CD4-positive, alpha-beta T cell (primary cell): ENCODE results near the gene ALOX5AP. TPM values are rescaled to one million over a fixed set of nuclear protein-coding genes. Genes with fewer than 3 reads are reported as not detected.

Experiments
- ATAC-seq: fragments of 200-7000 bp; cut with Tn5 transposase; one replicate; pipeline ENCODE4 v1.10.0; 2022; ENCODE audit warnings: mild to moderate bottlenecking; ENCODE audit not compliant: poor library complexity
- CTCF ChIA-PET: fragments of 350-600 bp; sonication (Branson Sonifier 250); formaldehyde crosslinking; loops from one replicate; lab custom pipeline; 2021; ENCODE audit warnings: antibody characterized with exemption, inconsistent platforms; lab: Charles Lee
- POLR2A ChIA-PET: fragments of 350-600 bp; sonication (Branson Sonifier 250); formaldehyde crosslinking; loops from one replicate; lab custom pipeline; 2021; ENCODE audit warnings: antibody characterized with exemption, inconsistent platforms; lab: Charles Lee
- DNase-seq, 14 experiments: peaks; one replicate each; pipeline ENCODE4 v3.0.0-alpha.2; 2013 to 2020; ENCODE audit warnings: mixed read lengths in 2 of 14
- H3K27ac ChIP-seq, 2 donors: one replicate each; pipeline versions ENCODE4 v1.5.1 to v1.7.0; 2013; ENCODE audit warnings: low read length in 2 of 2, low read depth in 1 of 2, mild to moderate bottlenecking in 1 of 2
- H3K27me3 ChIP-seq, 2 experiments: 1 replicate in 1 of 2; 2 replicates in 1 of 2; pipeline versions ENCODE4 v1.6.1 to v1.7.0; 2013; ENCODE audit warnings: low read length in 2 of 2, control low read depth in 1 of 2, mild to moderate bottlenecking in 1 of 2, moderate library complexity in 1 of 2; ENCODE audit not compliant: insufficient read depth in 2 of 2, control insufficient read depth in 1 of 2
- H3K36me3 ChIP-seq: one replicate; pipeline ENCODE4 v1.6.1; 2013; ENCODE audit warnings: low read length, control low read depth; ENCODE audit not compliant: insufficient read depth
- H3K4me1 ChIP-seq: one replicate; pipeline ENCODE4 v1.6.1; 2013; ENCODE audit warnings: low read length, control low read depth; ENCODE audit not compliant: insufficient read depth
- H3K4me3 ChIP-seq: one replicate; pipeline ENCODE4 v1.5.1; 2013; ENCODE audit warnings: mild to moderate bottlenecking, low read length, moderate library complexity
- H3K9me3 ChIP-seq, 2 experiments: 1 replicate in 1 of 2; 2 replicates in 1 of 2; pipeline versions ENCODE4 v1.6.1 to v1.7.0; 2013; ENCODE audit warnings: low read length in 2 of 2, mild to moderate bottlenecking in 2 of 2, control low read depth in 1 of 2, moderate library complexity in 1 of 2; ENCODE audit not compliant: control insufficient read depth in 1 of 2, insufficient read depth in 1 of 2
- H3K27ac Mint-ChIP-seq: one replicate; pipeline ENCODE4 v1.8.0; 2020; ENCODE audit warnings: mixed read lengths
- H3K27me3 Mint-ChIP-seq: one replicate; pipeline ENCODE4 v1.8.0; 2021; ENCODE audit warnings: mixed read lengths
- H3K36me3 Mint-ChIP-seq: one replicate; pipeline ENCODE4 v1.8.0; 2021; ENCODE audit warnings: low read depth, mixed read lengths
- H3K4me1 Mint-ChIP-seq: one replicate; pipeline ENCODE4 v1.8.0; 2021; ENCODE audit warnings: low read depth, mixed read lengths
- H3K4me3 Mint-ChIP-seq: one replicate; pipeline ENCODE4 v1.8.0; 2020; ENCODE audit warnings: mild to moderate bottlenecking, mixed read lengths
- H3K9me3 Mint-ChIP-seq: one replicate; pipeline ENCODE4 v1.8.0; 2020; ENCODE audit warnings: mixed read lengths
- intact Hi-C, 2 experiments: fragments of 100-400 bp; cut with DNase I in 1 of 2; cut with micrococcal nuclease in 1 of 2; formaldehyde crosslinking; loops; one replicate each; pipeline versions ENCODE4 v1.15.1 to v1.9.0; 2023 to 2025; cut with DNase I, micrococcal nuclease
- total RNA-seq, 174 experiments: library from RNA in 2 of 174; stranded (reverse) in 2 of 174; gene quantifications; one replicate each; pipeline ENCODE4 v1.2.3 and lab custom pipeline; 2021 to 2026
- TF ChIP-seq, protein P1 (sequence below): fragments of 200-600 bp; IDR thresholded peaks from one replicate; pipeline ENCODE4 v1.8.0; 2022; ENCODE audit warnings: antibody characterized with exemption, mild to moderate bottlenecking

The ALOX5AP gene
- total RNA-seq, 2 experiments from 2014 or later, result 16.5 to 19.0 TPM

GRCh38 chr13:30797847-30798535 is 62.6 kb downstream of the ALOX5AP start:
- Histone ChIP-seq H3K9me3 (no peaks in the 10 kb centered on the region), H3K4me1 (peaks cover 21% of the 10 kb centered on the region), H3K4me3 (no peak overlapping the region), H3K36me3 (no peaks in the 10 kb centered on the region), H3K27me3 (no peaks in the 10 kb centered on the region), H3K27ac (no peak overlapping the region)
- DNase-seq, result no peak
- TF ChIP-seq, protein P1, sequence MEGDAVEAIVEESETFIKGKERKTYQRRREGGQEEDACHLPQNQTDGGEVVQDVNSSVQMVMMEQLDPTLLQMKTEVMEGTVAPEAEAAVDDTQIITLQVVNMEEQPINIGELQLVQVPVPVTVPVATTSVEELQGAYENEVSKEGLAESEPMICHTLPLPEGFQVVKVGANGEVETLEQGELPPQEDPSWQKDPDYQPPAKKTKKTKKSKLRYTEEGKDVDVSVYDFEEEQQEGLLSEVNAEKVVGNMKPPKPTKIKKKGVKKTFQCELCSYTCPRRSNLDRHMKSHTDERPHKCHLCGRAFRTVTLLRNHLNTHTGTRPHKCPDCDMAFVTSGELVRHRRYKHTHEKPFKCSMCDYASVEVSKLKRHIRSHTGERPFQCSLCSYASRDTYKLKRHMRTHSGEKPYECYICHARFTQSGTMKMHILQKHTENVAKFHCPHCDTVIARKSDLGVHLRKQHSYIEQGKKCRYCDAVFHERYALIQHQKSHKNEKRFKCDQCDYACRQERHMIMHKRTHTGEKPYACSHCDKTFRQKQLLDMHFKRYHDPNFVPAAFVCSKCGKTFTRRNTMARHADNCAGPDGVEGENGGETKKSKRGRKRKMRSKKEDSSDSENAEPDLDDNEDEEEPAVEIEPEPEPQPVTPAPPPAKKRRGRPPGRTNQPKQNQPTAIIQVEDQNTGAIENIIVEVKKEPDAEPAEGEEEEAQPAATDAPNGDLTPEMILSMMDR, result no peak
- POLR2A ChIA-PET, result interaction anchor here (1.0 kb wide), 1 partner anchor 182 kb away, joined by 3 read pairs; no protein-coding TSS in a partner anchor
- intact Hi-C loops, result no loop called here
- no peak for ATAC-seq
- Mint-ChIP-seq H3K4me3 (no peak overlapping the region), H3K27me3 (no peaks in the 10 kb centered on the region), H3K27ac (no peak overlapping the region), H3K36me3 (no peaks in the 10 kb centered on the region), H3K9me3 (no peaks in the 10 kb centered on the region), H3K4me1 (peaks cover 21% of the 10 kb centered on the region)
- CTCF ChIA-PET, result no interaction called here

DNA sequence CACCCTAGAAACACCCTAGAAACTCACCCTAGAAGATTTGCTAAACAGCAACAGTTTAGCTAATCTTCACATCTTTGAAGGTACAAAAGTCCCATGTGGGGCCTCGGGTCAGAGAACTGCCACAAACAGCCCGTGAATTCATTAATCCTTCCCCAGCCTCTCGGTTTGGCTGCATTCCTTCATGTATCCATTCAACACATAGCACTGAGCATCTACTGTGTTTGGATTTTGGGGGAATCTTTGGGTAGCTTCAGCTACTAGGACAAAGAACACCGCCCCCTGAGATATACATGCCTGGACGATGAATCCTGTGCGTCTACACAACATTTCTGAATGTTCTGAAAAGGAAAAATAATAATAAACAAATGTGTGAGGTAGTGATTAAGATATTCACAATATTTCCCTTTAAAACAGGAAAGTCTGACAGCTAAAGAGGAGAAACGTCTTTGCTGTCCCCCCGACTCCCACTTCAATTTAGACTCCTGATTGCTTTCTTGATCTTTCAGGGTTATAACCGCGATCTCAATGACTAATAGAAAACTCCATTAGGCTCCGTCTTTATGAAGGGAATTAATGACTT is 63.5 kb downstream of the ALOX5AP start:
- H3K4me1 ChIP-seq, result peaks cover 25% of the 10 kb centered on the region
- H3K36me3 Mint-ChIP-seq, result no peaks in the 10 kb centered on the region
- DNase-seq, result no peak
- no peak overlapping the region for H3K4me3 Mint-ChIP-seq
- TF ChIP-seq, protein P1, result no peak
- H3K9me3 Mint-ChIP-seq, result no peaks in the 10 kb centered on the region
- H3K27me3 Mint-ChIP-seq, result no peaks in the 10 kb centered on the region
- ChIA-PET POLR2A (no interaction called here), CTCF (no interaction called here)
- intact Hi-C loops, result no loop called here
- H3K9me3 ChIP-seq, result no peaks in the 10 kb centered on the region
- peaks cover 22% of the 10 kb centered on the region for H3K4me1 Mint-ChIP-seq
- no peak for ATAC-seq
- no peak overlapping the region for H3K27ac Mint-ChIP-seq
- H3K4me3 ChIP-seq, result no peak overlapping the region
- no peaks in the 10 kb centered on the region for H3K27me3 ChIP-seq
- H3K36me3 ChIP-seq, result no peaks in the 10 kb centered on the region
- no peak overlapping the region for H3K27ac ChIP-seq

GRCh38 chr13:30799356-30799824 is 64.0 kb downstream of the ALOX5AP start:
- CTCF ChIA-PET, result no interaction called here
- no peak overlapping the region for H3K4me3 ChIP-seq

More at GRCh38 chr13:30799356-30799824, 64.0 kb downstream of the ALOX5AP start:
- DNase-seq (no peak), ATAC-seq (no peak)
- peaks cover 25% of the 10 kb centered on the region for H3K4me1 ChIP-seq
- Mint-ChIP-seq H3K4me1 (peaks cover 22% of the 10 kb centered on the region), H3K27ac (no peak overlapping the region), H3K4me3 (no peak overlapping the region), H3K36me3 (no peaks in the 10 kb centered on the region), H3K9me3 (no peaks in the 10 kb centered on the region), H3K27me3 (no peaks in the 10 kb centered on the region)
- no peaks in the 10 kb centered on the region for H3K36me3 ChIP-seq
- no peaks in the 10 kb centered on the region for H3K27me3 ChIP-seq
- TF ChIP-seq, protein P1, result no peak
- intact Hi-C loops, result no loop called here
- POLR2A ChIA-PET, result no interaction called here
- no peak overlapping the region for H3K27ac ChIP-seq
- H3K9me3 ChIP-seq, result no peaks in the 10 kb centered on the region
